HUES48 (cell line): Measurements from ENCODE around the gene TRMT1.
"Not testable (repeated sequence)": the region's sequence is repeated elsewhere in the genome, so short reads cannot be mapped to it uniquely, and the experiment has no call there.

Experiments used
- H3K27ac ChIP-seq: one replicate; pipeline ENCODE4 v1.7.0; 2013; ENCODE audit warnings: low read depth, low read length, inconsistent platforms
- H3K27me3 ChIP-seq: 2 replicates; pipeline ENCODE4 v1.6.1; 2013; ENCODE audit warnings: mild to moderate bottlenecking, low read length; ENCODE audit not compliant: control insufficient read depth, insufficient read depth
- H3K36me3 ChIP-seq: 2 replicates; pipeline ENCODE4 v1.6.1; 2013; ENCODE audit warnings: low read length; ENCODE audit not compliant: control insufficient read depth, insufficient read depth
- H3K4me1 ChIP-seq: 2 replicates; pipeline ENCODE4 v1.6.1; 2013; ENCODE audit warnings: mild to moderate bottlenecking, low read length; ENCODE audit not compliant: control insufficient read depth, insufficient read depth
- H3K4me3 ChIP-seq: 2 replicates; pipeline ENCODE4 v1.5.1; 2013; ENCODE audit warnings: mild to moderate bottlenecking, low read depth, low read length
- H3K9ac ChIP-seq: 2 replicates; pipeline ENCODE4 v1.6.1; 2013; ENCODE audit warnings: mild to moderate bottlenecking, low read depth, low read length, moderate library complexity
- H3K9me3 ChIP-seq: 2 replicates; pipeline ENCODE4 v1.6.1; 2013; ENCODE audit warnings: low read length; ENCODE audit not compliant: control insufficient read depth, insufficient read depth

TRMT1 gene

GRCh38 chr19:13149173-13149627 is 32.7 kb upstream of the TRMT1 start:
- not testable (repeated sequence) for H3K4me1 ChIP-seq, H3K9me3 ChIP-seq, H3K27ac ChIP-seq, H3K27me3 ChIP-seq
- H3K4me3 ChIP-seq = peak overlapping the region; percentile 96
- H3K36me3 ChIP-seq = peaks cover 14% of the 10 kb centered on the region
- peak overlapping the region; percentile 16; the same call in 1 of the 2 replicates for H3K9ac ChIP-seq

- Histone ChIP-seq H3K9ac (no peak overlapping the region), H3K36me3 (peaks cover 18% of the 10 kb centered on the region), H3K9me3 (no peaks in the 10 kb centered on the region), H3K27ac (no peak overlapping the region), H3K4me3 (no peak overlapping the region), H3K27me3 (no peaks in the 10 kb centered on the region), H3K4me1 (no peaks in the 10 kb centered on the region)
Observed at GRCh38 chr19:13146763-13147563, 30.4 kb upstream of the TRMT1 start.

- Histone ChIP-seq H3K4me1 (no peaks in the 10 kb centered on the region), H3K9me3 (no peaks in the 10 kb centered on the region), H3K36me3 (peaks cover 53% of the 10 kb centered on the region), H3K27me3 (no peaks in the 10 kb centered on the region), H3K9ac (no peak overlapping the region), H3K27ac (no peak overlapping the region), H3K4me3 (no peak overlapping the region)
Observed at GRCh38 chr19:13139633-13140311, 23.2 kb upstream of the TRMT1 start.

GRCh38 chr19:13138916-13139198 is 22.3 kb upstream of the TRMT1 start:
- Histone ChIP-seq H3K9me3 (no peaks in the 10 kb centered on the region), H3K4me3 (no peak overlapping the region), H3K4me1 (no peaks in the 10 kb centered on the region), H3K9ac (no peak overlapping the region), H3K36me3 (peaks cover 49% of the 10 kb centered on the region), H3K27me3 (no peaks in the 10 kb centered on the region), H3K27ac (no peak overlapping the region)

- H3K4me1 ChIP-seq = no peaks in the 10 kb centered on the region
- no peaks in the 10 kb centered on the region for H3K27me3 ChIP-seq
- H3K9me3 ChIP-seq = no peaks in the 10 kb centered on the region
- peaks cover 53% of the 10 kb centered on the region for H3K36me3 ChIP-seq
- no peak overlapping the region for H3K27ac ChIP-seq
- no peak overlapping the region for H3K4me3 ChIP-seq
- H3K9ac ChIP-seq = no peak overlapping the region
Observed at GRCh38 chr19:13138171-13138915, 21.8 kb upstream of the TRMT1 start.

- H3K36me3 ChIP-seq = peaks cover 60% of the 10 kb centered on the region
- H3K9me3 ChIP-seq = no peaks in the 10 kb centered on the region
- no peaks in the 10 kb centered on the region for H3K4me1 ChIP-seq
- no peak overlapping the region for H3K27ac ChIP-seq
- H3K27me3 ChIP-seq = no peaks in the 10 kb centered on the region
- no peak overlapping the region for H3K9ac ChIP-seq
- H3K4me3 ChIP-seq = no peak overlapping the region
Observed at GRCh38 chr19:13137290-13137794, 20.8 kb upstream of the TRMT1 start.

GRCh38 chr19:13135068-13136062 is 18.8 kb upstream of the TRMT1 start:
- peaks cover 71% of the 10 kb centered on the region for H3K36me3 ChIP-seq
- no peak overlapping the region for H3K4me3 ChIP-seq
- H3K27ac ChIP-seq = no peak overlapping the region
- no peaks in the 10 kb centered on the region for H3K9me3 ChIP-seq
- H3K4me1 ChIP-seq = no peaks in the 10 kb centered on the region
- H3K27me3 ChIP-seq = no peaks in the 10 kb centered on the region
- no peak overlapping the region for H3K9ac ChIP-seq

- H3K9me3 ChIP-seq = no peaks in the 10 kb centered on the region
- no peak overlapping the region for H3K27ac ChIP-seq
- no peak overlapping the region for H3K9ac ChIP-seq
- H3K4me1 ChIP-seq = no peaks in the 10 kb centered on the region
- H3K27me3 ChIP-seq = no peaks in the 10 kb centered on the region
- H3K4me3 ChIP-seq = no peak overlapping the region
- peaks cover 71% of the 10 kb centered on the region for H3K36me3 ChIP-seq
Observed at GRCh38 chr19:13134626-13135025, 18.1 kb upstream of the TRMT1 start.

GRCh38 chr19:13133241-13133870 is 16.8 kb upstream of the TRMT1 start:
- Histone ChIP-seq H3K4me1 (no peaks in the 10 kb centered on the region), H3K27ac (no peak overlapping the region), H3K9ac (no peak overlapping the region), H3K9me3 (no peaks in the 10 kb centered on the region), H3K36me3 (peaks cover 68% of the 10 kb centered on the region), H3K27me3 (no peaks in the 10 kb centered on the region), H3K4me3 (no peak overlapping the region)
